Stimulated activated CD4-positive, alpha-beta T cell treated with anti-CD3 and anti-CD28 coated beads, Interleukin-12 subunit alpha, Interleukin-12 subunit beta, amount 100 ng/mL, for 4 hours (primary cell): ENCODE measurements around the gene LY6G6D.

Experiments used
- DNase-seq: peaks from one replicate; pipeline ENCODE4 v3.0.0-alpha.2; 2020

LY6G6D gene

GRCh38 chr6:31737315-31737990 is 22.3 kb downstream of the LY6G6D start:
- no peak for DNase-seq

DNA sequence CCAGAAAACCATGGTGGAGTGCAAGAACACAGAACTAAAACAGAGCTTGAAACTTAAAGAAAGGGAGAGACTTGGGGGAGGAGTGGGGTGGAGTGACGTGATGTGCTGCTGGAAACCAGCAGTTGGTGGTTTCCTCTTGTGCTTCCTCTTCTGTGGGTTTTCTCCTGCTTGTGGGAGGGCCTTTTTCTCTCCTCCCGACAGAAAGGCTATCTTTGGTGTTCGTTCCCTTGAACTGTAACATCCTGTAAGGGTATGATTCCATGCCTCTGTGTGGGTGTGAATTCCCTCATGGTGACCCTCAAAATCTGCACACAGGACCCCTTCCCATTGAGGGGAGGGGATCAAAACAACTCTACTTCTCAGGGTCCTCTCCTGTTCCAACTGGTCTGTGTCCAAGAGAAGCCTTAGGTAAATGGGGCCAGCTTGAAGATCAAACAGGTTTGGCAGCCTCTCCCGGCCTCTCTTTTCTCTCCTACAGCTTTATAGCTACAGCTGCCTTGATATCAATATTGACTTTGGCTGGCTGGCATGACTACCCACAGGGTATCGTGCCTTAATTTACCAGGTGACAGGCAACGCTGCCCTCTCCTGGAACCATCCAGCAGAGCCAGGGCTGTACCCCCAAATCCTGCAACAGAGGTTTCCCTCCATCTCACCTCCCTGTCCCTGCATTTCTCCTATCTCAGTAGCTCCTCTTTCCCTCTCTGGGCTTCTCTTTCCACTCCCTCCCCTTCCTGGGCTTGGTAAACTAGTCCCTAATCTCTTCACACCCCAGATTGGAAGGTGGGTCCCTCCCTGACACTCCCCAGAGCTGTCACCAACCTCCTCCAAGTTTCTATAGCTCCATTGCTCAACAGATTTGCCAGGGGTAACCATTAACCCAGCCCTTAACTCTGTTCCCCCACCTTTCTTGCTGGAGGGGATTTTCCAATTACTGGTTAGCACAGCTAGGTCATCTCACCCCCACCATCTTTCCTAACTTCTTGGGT is 23.1 kb downstream of the LY6G6D start:
- DNase-seq = peak; percentile 40

DNA sequence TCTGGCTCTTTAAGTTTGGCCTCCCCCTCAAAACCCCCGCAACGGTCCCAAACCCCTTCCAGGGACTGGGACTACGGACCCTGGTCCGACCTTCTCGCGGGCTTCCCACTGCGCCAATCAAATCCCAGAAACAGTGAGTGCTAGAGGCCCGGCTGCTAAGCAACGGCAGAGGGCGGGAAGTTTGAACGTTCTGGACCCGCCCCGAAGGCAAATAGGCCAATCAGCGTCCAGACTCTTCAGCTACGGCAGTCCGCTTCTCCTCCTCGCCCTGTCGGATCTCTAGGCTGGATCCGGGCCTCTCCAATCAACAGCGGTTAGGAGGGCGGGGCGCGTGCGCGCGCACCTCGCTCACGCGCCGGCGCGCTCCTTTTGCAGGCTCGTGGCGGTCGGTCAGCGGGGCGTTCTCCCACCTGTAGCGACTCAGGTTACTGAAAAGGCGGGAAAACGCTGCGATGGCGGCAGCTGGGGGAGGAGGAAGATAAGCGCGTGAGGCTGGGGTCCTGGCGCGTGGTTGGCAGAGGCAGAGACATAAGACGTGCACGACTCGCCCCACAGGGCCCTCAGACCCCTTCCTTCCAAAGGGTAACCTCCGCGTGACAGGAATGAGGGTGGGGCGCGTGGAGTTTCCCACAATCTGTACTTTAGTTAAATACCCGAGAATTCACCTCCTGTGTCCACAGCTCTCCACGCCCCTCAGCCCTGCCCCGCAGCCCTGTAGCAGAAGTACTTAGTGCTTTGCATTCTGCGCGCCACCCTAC is 24.7 kb downstream of the LY6G6D start, which contains the start of gene MSH5:
TSS of gene MSH5 (plus strand) at position 367 of the 758 bp plus-strand sequence. CDS start 462 bp downstream, outside the sequence.
- peak; percentile 94 for DNase-seq

DNA sequence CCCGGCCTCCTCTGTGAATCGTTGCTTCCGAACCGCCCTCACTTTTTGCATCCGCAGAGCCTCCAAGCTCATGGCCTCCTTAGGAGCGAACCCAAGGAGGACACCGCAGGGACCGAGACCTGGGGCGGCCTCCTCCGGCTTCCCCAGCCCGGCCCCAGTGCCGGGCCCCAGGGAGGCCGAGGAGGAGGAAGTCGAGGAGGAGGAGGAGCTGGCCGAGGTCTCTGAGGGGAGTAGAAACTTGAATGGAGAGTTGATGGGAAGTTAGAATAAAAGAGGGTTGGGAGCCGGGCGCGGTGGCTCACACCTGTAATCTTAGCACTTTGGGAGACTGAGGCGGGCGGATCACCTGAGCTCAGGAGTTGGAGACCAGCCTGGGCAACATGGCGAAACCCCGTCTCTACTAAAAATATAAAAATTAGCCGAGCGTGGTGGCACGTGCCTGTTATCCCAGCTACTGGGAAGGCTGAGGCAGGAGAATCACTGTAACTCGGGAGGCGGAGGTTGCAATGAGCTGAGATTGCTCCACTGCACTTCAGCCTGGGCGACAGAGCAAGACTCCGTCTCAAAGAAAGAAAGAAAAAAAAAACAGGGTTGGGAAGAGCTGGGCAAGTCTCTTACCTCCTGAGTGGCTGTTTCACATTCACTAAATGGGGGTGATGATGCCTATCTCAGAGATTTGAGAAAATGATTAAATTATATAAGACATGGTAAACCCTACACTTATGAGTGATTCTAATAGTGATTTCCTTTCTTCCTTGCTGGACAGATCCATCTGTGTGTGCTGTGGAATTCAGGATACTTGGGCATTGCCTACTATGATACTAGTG is 25.5 kb downstream of the LY6G6D start:
- DNase-seq = no peak

- DNase-seq = no peak
Observed at GRCh38 chr6:31741815-31742214, 26.7 kb downstream of the LY6G6D start.

DNA sequence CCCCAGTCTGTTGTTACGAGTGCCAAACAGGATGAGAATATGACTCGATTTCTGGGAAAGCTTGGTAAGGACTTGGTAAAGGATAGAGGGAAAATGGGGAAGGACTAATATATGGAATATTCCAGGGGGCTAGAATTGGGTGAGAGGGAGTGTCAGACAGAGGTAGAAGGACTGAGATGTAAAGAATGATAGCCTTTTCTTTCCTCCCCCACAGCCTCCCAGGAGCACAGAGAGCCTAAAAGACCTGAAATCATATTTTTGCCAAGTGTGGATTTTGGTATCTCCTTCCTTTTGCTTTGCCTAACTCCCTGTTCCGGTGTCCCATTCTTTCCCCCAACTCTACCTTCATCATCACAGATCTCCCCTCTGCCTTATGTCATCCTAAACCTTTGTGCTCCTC is 27.7 kb downstream of the LY6G6D start:
- no peak for DNase-seq

DNA sequence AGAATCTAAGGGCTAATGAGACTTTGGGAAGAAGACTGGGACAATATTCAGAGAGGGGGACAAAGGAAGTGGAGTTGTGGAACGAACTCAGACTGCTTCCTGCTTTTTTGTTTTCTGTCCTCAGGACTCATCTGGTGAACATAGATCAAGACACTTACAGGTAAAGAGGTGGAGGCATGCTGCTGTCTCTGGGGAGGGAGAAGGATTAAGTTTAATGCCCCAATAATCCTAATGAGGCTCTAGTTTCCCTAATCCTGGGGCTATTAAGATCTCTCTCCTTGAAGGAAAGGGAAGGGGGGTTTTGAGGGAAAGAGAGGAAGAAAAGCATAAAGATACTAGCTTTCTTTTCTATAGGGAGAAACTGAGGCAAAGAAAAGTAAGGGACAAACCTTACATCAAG is 29.3 kb downstream of the LY6G6D start:
- DNase-seq = no peak

- no peak for DNase-seq
Observed at GRCh38 chr6:31749301-31750036, 34.3 kb downstream of the LY6G6D start.

GRCh38 chr6:31750411-31751022 is 35.4 kb downstream of the LY6G6D start:
- no peak for DNase-seq

GRCh38 chr6:31752739-31753319 is 37.7 kb downstream of the LY6G6D start:
- no peak for DNase-seq

- DNase-seq = no peak
Observed at GRCh38 chr6:31758281-31758680, 43.1 kb downstream of the LY6G6D start.

DNA sequence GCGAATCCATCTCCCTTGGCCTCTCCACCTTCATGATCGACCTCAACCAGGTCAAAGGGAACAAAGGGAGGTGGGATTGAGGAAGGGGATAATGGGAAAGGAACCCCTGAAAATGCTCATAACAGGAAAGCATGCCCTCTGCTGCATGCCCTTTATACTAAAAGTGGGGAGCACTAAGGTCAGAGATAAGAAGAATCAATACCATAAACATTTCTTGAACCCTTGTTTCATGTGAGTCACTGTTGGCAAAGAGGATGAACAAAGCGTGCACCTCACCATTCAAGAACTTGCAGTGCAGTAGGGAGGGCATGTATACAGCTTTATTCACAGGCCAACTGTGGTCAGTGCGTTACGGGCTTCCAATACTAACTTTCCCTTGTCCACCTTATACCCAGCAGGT is 45.6 kb downstream of the LY6G6D start:
- no peak for DNase-seq

DNA sequence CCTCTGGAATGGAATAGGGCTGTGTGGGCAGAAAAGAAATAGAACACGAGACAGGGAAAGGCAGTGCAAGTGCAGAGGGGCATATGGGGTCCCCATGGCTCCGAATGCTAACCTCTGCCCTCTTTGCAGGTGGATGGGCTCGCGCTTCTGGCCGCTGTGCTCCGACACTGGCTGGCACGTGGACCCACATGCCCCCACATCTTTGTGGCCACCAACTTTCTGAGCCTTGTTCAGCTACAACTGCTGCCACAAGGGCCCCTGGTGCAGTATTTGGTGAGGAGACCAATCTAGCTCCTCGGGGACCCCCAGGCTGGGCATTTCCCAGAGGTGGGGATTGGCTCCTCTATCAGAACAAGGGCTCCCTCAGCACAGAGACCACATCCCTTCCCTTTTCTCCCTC is 46.2 kb downstream of the LY6G6D start:
- DNase-seq = no peak

DNA sequence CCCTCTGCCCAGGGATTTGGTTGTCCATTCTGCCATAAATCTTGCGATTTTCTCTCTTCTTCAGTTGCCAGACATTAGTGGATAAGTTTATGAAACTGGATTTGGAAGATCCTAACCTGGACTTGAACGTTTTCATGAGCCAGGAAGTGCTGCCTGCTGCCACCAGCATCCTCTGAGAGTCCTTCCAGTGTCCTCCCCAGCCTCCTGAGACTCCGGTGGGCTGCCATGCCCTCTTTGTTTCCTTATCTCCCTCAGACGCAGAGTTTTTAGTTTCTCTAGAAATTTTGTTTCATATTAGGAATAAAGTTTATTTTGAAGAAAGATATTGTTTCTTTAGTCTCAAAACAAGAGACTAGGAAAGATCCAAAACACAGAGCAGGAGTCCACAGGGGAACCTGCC is 47.2 kb downstream of the LY6G6D start, which contains the start of gene SAPCD1:
TSS of gene SAPCD1 (plus strand) at position 301 of the 400 bp plus-strand sequence. CDS start 399 bp downstream, outside the sequence.
- DNase-seq = no peak

GRCh38 chr6:31762878-31763618 is 47.9 kb downstream of the LY6G6D start:
- no peak for DNase-seq

DNA sequence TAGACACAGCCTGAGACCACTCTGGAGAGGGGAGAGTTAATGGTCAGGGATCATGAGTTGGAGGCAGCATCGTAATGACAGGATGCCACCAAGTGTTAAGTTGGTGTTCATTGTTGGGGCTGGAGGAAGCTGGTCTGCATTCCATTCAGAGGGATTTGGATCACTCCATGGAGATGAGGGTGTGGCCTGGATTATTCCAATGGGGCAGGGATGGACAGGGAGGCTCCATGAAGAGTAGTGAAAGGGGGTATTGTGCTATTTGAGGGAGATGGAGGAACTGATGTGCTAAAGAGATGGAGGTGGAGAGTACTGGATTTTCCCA is 48.4 kb downstream of the LY6G6D start:
- DNase-seq = no peak

- no peak for DNase-seq
Observed at GRCh38 chr6:31764198-31764597, 49.0 kb downstream of the LY6G6D start.

- no peak for DNase-seq
Observed at GRCh38 chr6:31765559-31765909, 50.4 kb downstream of the LY6G6D start.

- DNase-seq = no peak
Observed at GRCh38 chr6:31765910-31766794, 51.0 kb downstream of the LY6G6D start.
